Upper lobe of left lung (tissue), 4 donors: ENCODE results near the gene UST.
"Not testable (repeated sequence)": the region's sequence is repeated elsewhere in the genome, so short reads cannot be mapped to it uniquely, and the experiment has no call there.

Experiments
- CTCF ChIP-seq, 6 experiments: fragments of 450-650 bp in 4 of 6; fragments of 200-600 bp in 2 of 6; sonication (generic) in 2 of 6; IDR thresholded peaks; one replicate each; pipeline ENCODE4 v1.5.1; 2016 to 2019; ENCODE audit warnings: antibody characterized with exemption in 6 of 6
- EP300 ChIP-seq, 4 donors: sonication (generic); formaldehyde crosslinking; IDR thresholded peaks; one replicate each; pipeline ENCODE4 v1.5.1; 2017; ENCODE audit warnings: antibody characterized with exemption in 4 of 4, control low read depth in 2 of 4
- POLR2A ChIP-seq, 4 donors: fragments of 450-650 bp; IDR thresholded peaks; one replicate each; pipeline ENCODE4 v1.5.1; 2016 to 2017; ENCODE audit warnings: antibody characterized with exemption in 4 of 4, mild to moderate bottlenecking in 2 of 4

GRCh38 chr6:148880742-148881141 lies 133.9 kb downstream of the UST start:
- not testable (repeated sequence) for TF ChIP-seq POLR2A, CTCF, EP300 (IDR thresholded peaks at IDR 0.05)
